Activated CD8-positive, alpha-beta memory T cell treated with anti-CD3 and anti-CD28 coated beads for 1 hour (primary cell): Measurements from ENCODE around the gene CPLX1.
"Not testable (repeated sequence)": the region's sequence is repeated elsewhere in the genome, so short reads cannot be mapped to it uniquely, and the experiment has no call there.

Experiments used
- DNase-seq, 2 donors: peaks; one replicate each; pipeline ENCODE4 v3.0.0-alpha.2; 2020; ENCODE audit warnings: low read depth in 1 of 2; ENCODE audit errors: extremely low read depth in 1 of 2

The CPLX1 gene

GRCh38 chr4:780716-781492 lies 45.0 kb downstream of the CPLX1 start:
- no peak for DNase-seq

- DNase-seq, result not testable (repeated sequence)
These were observed 45.7 kb downstream of the CPLX1 start for GRCh38 chr4:780255-780654.

GRCh38 chr4:779555-779954 lies 46.4 kb downstream of the CPLX1 start:
- no peak for DNase-seq

GRCh38 chr4:777520-778262 lies 48.2 kb downstream of the CPLX1 start:
- no peak for DNase-seq

- no peak for DNase-seq
These were observed 49.0 kb downstream of the CPLX1 start for GRCh38 chr4:776743-777441.

- DNase-seq, result not testable (repeated sequence)
These were observed 50.4 kb downstream of the CPLX1 start for GRCh38 chr4:775485-775884.

- not testable (repeated sequence) for DNase-seq
These were observed 51.4 kb downstream of the CPLX1 start for GRCh38 chr4:774419-775092.

GRCh38 chr4:773214-773613 lies 52.7 kb downstream of the CPLX1 start:
- no peak for DNase-seq

GRCh38 chr4:772776-773175 lies 53.2 kb downstream of the CPLX1 start:
- no peak for DNase-seq

GRCh38 chr4:772118-772517 lies 53.8 kb downstream of the CPLX1 start:
- no peak for DNase-seq

- no peak for DNase-seq
These were observed 54.5 kb downstream of the CPLX1 start for GRCh38 chr4:771464-771863.

- DNase-seq, result no peak
These were observed 55.9 kb downstream of the CPLX1 start for GRCh38 chr4:770022-770421.

GRCh38 chr4:769511-769910 lies 56.4 kb downstream of the CPLX1 start:
- DNase-seq, result no peak

GRCh38 chr4:768995-769394 lies 56.9 kb downstream of the CPLX1 start:
- no peak for DNase-seq

- no peak for DNase-seq
These were observed 57.9 kb downstream of the CPLX1 start for GRCh38 chr4:768076-768475.

GRCh38 chr4:766559-767283 lies 59.2 kb downstream of the CPLX1 start:
- no peak for DNase-seq

- DNase-seq, result no peak
These were observed 59.8 kb downstream of the CPLX1 start for GRCh38 chr4:766152-766515.

- DNase-seq, result no peak
These were observed 61.3 kb downstream of the CPLX1 start for GRCh38 chr4:764405-765169.

- DNase-seq, result no peak
These were observed 62.0 kb downstream of the CPLX1 start for GRCh38 chr4:763922-764321.
